Trophoblast cell (in vitro differentiated cells and primary cell): ENCODE results near the gene CAVIN3.
"Not testable (repeated sequence)": the region's sequence is repeated elsewhere in the genome, so short reads cannot be mapped to it uniquely, and the experiment has no call there.

ENCODE experiments used
- DNase-seq, 2 donors: peaks; one replicate each; pipeline ENCODE4 v3.0.0-alpha.2; 2016
- H2AFZ ChIP-seq: 2 replicates; pipeline ENCODE4 v1.6.1; 2013; ENCODE audit warnings: low read length, moderate library complexity, mild to moderate bottlenecking; ENCODE audit not compliant: insufficient read depth, poor library complexity
- H2AK5ac ChIP-seq: 2 replicates; pipeline ENCODE4 v1.6.1; 2013; ENCODE audit warnings: mild to moderate bottlenecking, low read length
- H2BK120ac ChIP-seq: 2 replicates; pipeline ENCODE4 v1.6.1; 2013; ENCODE audit warnings: low read length, mild to moderate bottlenecking, moderate library complexity; ENCODE audit not compliant: insufficient read depth, poor library complexity
- H2BK12ac ChIP-seq: 2 replicates; pipeline ENCODE4 v1.6.1; 2013; ENCODE audit warnings: mild to moderate bottlenecking, low read length, moderate library complexity
- H2BK5ac ChIP-seq: 2 replicates; pipeline ENCODE4 v1.6.1; 2013; ENCODE audit warnings: low read length, low read depth, moderate library complexity, mild to moderate bottlenecking; ENCODE audit not compliant: poor library complexity
- H3K14ac ChIP-seq: 2 replicates; pipeline ENCODE4 v1.6.1; 2013; ENCODE audit warnings: mild to moderate bottlenecking, low read length
- H3K18ac ChIP-seq: 2 replicates; pipeline ENCODE4 v1.6.1; 2013; ENCODE audit warnings: mild to moderate bottlenecking, low read length
- H3K23ac ChIP-seq: 2 replicates; pipeline ENCODE4 v1.6.1; 2013; ENCODE audit warnings: low read length
- H3K27ac ChIP-seq: 2 replicates; pipeline ENCODE4 v1.5.1; 2013; ENCODE audit warnings: low read depth, mild to moderate bottlenecking, inconsistent platforms, low read length, moderate library complexity
- H3K27me3 ChIP-seq: 2 replicates; pipeline ENCODE4 v1.6.1; 2013; ENCODE audit warnings: inconsistent platforms, mild to moderate bottlenecking, low read length, moderate library complexity; ENCODE audit not compliant: insufficient read depth
- H3K36me3 ChIP-seq, 2 experiments: 1 replicate in 1 of 2; 2 replicates in 1 of 2; pipeline ENCODE4 v1.6.1; 2013; ENCODE audit warnings: low read length in 2 of 2, mild to moderate bottlenecking in 2 of 2, moderate library complexity in 1 of 2; ENCODE audit not compliant: insufficient read depth in 2 of 2, control insufficient read depth in 1 of 2
- H3K4ac ChIP-seq: 2 replicates; pipeline ENCODE4 v1.6.1; 2013; ENCODE audit warnings: low read depth, mild to moderate bottlenecking, low read length, moderate library complexity
- H3K4me1 ChIP-seq, 2 experiments: 1 replicate in 1 of 2; 2 replicates in 1 of 2; pipeline ENCODE4 v1.6.1; 2013; ENCODE audit warnings: low read length in 2 of 2, mild to moderate bottlenecking in 2 of 2, moderate library complexity in 1 of 2; ENCODE audit not compliant: insufficient read depth in 2 of 2, control insufficient read depth in 1 of 2
- H3K4me2 ChIP-seq: 2 replicates; pipeline ENCODE4 v1.6.1; 2013; ENCODE audit warnings: inconsistent platforms, mild to moderate bottlenecking, low read length, moderate library complexity
- H3K4me3 ChIP-seq: 2 replicates; pipeline ENCODE4 v1.5.1; 2013; ENCODE audit warnings: mild to moderate bottlenecking, low read depth, low read length, inconsistent platforms
- H3K79me1 ChIP-seq: one replicate; pipeline ENCODE4 v1.6.1; 2013; ENCODE audit warnings: low read length
- H3K79me2 ChIP-seq: 2 replicates; pipeline ENCODE4 v1.6.1; 2013; ENCODE audit warnings: low read length, mild to moderate bottlenecking; ENCODE audit not compliant: control insufficient read depth, insufficient read depth, poor library complexity
- H3K9ac ChIP-seq: 2 replicates; pipeline ENCODE4 v1.6.1; 2013; ENCODE audit warnings: mild to moderate bottlenecking, low read length
- H3K9me3 ChIP-seq: 2 replicates; pipeline ENCODE4 v1.6.1; 2013; ENCODE audit warnings: low read depth, mild to moderate bottlenecking, control low read depth, inconsistent platforms, low read length; ENCODE audit not compliant: insufficient read depth
- H4K12ac ChIP-seq: 2 replicates; pipeline ENCODE4 v1.6.1; 2013; ENCODE audit warnings: low read depth, mild to moderate bottlenecking, low read length, moderate library complexity
- H4K8ac ChIP-seq: 2 replicates; pipeline ENCODE4 v1.6.1; 2013; ENCODE audit warnings: low read depth, mild to moderate bottlenecking, low read length, moderate library complexity
- H4K91ac ChIP-seq: one replicate; pipeline ENCODE4 v1.6.1; 2013; ENCODE audit warnings: low read depth, mild to moderate bottlenecking, low read length, moderate library complexity
- WGBS: extraction: QIAGEN DNeasy Blood & Tissue Kit; methylation state at CpG from one replicate; pipeline ENCODE4 v1.1.7; 2013; ENCODE audit warnings: missing lambda C conversion rate; ENCODE audit not compliant: insufficient read length, insufficient coverage; ENCODE audit errors: extremely low coverage; 5-methylcytosine and 5-hydroxymethylcytosine counted together

Gene CAVIN3

DNA sequence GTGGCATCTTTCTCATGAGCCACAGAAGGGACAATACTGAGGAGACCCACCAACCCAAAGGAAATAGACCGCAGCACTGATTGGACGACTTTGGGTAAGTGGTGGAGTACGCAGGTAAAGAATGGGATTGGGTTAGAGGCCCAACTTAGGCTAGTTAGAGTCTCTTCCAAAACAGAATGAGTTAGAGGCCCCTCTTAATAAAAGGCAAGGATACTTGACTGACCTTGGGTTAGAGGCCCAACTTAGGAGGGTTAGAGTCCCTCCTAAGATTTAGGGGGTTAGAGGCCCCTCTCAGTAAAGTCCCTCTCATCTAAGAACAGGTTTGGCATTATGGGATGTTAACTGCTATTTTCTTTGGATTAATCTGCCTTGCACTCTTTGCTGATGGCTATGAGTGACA is 36.1 kb downstream of the CAVIN3 start:
- no peak overlapping the region for H2AK5ac ChIP-seq
- H4K12ac ChIP-seq: no peak overlapping the region
- whole genome bisulfite sequencing: no CpG with 5 or more reads among the region's 3 CpGs
- peak overlapping the region; percentile 14 for H4K8ac ChIP-seq
- H3K4me1 ChIP-seq: peaks cover 12 to 14% of the 10 kb centered on the region in 2 experiments
- H3K9me3 ChIP-seq: no peaks in the 10 kb centered on the region
- no peak overlapping the region for H3K4ac ChIP-seq
- peaks cover 1% of the 10 kb centered on the region for H3K79me2 ChIP-seq
- H3K18ac ChIP-seq: no peak overlapping the region
- H3K9ac ChIP-seq: no peak overlapping the region
- H4K91ac ChIP-seq: peak overlapping the region; percentile 56
- no peaks in the 10 kb centered on the region for H3K36me3 ChIP-seq
- H3K27me3 ChIP-seq: no peaks in the 10 kb centered on the region
- H2AFZ ChIP-seq: no peak overlapping the region
- H3K27ac ChIP-seq: no peak overlapping the region
- H3K4me3 ChIP-seq: no peak overlapping the region
- no peak overlapping the region for H3K4me2 ChIP-seq
- no peak overlapping the region for H3K14ac ChIP-seq
- no peak overlapping the region for H3K23ac ChIP-seq
- no peak for DNase-seq
- H2BK120ac ChIP-seq: peak overlapping the region; percentile 71
- peak overlapping the region; percentile 71 for H2BK5ac ChIP-seq
- H2BK12ac ChIP-seq: peak overlapping the region; percentile 74
- H3K79me1 ChIP-seq: peaks cover 14% of the 10 kb centered on the region

- H3K4ac ChIP-seq: no peak overlapping the region
- no peak overlapping the region for H4K8ac ChIP-seq
- peaks cover 1% of the 10 kb centered on the region for H3K79me2 ChIP-seq
- no peaks in the 10 kb centered on the region for H3K9me3 ChIP-seq
- H3K4me1 ChIP-seq: peaks cover 10 to 11% of the 10 kb centered on the region in 2 experiments
- peak overlapping the region; percentile 91 for H2BK12ac ChIP-seq
- DNase-seq: peak in 1 of 2 donors; percentile 7
- H3K27me3 ChIP-seq: no peaks in the 10 kb centered on the region
- no peak overlapping the region for H3K27ac ChIP-seq
- no CpG with 5 or more reads among the region's 4 CpGs for WGBS
- peak overlapping the region; percentile 84 for H2AK5ac ChIP-seq
- peaks cover 9% of the 10 kb centered on the region for H3K79me1 ChIP-seq
- no peak overlapping the region for H3K14ac ChIP-seq
- no peak overlapping the region for H2AFZ ChIP-seq
- no peak overlapping the region for H3K4me3 ChIP-seq
- H3K36me3 ChIP-seq: no peaks in the 10 kb centered on the region
- H3K4me2 ChIP-seq: no peak overlapping the region
- H3K9ac ChIP-seq: no peak overlapping the region
- no peak overlapping the region for H2BK5ac ChIP-seq
- no peak overlapping the region for H3K18ac ChIP-seq
- H3K23ac ChIP-seq: no peak overlapping the region
- H4K91ac ChIP-seq: peak overlapping the region; percentile 68
- no peak overlapping the region for H4K12ac ChIP-seq
- H2BK120ac ChIP-seq: peak overlapping the region; percentile 69
Observed at GRCh38 chr11:6283453-6284023, 36.8 kb downstream of the CAVIN3 start.

- H2AFZ ChIP-seq, H3K9ac ChIP-seq, H3K14ac ChIP-seq, H4K91ac ChIP-seq, H4K8ac ChIP-seq, DNase-seq, H3K9me3 ChIP-seq, H3K4ac ChIP-seq, H3K4me3 ChIP-seq, H3K79me2 ChIP-seq, H3K4me2 ChIP-seq, H3K18ac ChIP-seq, H3K36me3 ChIP-seq, H3K4me1 ChIP-seq, H3K79me1 ChIP-seq, H3K27me3 ChIP-seq, H2BK5ac ChIP-seq, H3K23ac ChIP-seq, H2AK5ac ChIP-seq, H3K27ac ChIP-seq, H4K12ac ChIP-seq, H2BK120ac ChIP-seq: not testable (repeated sequence)
- no CpG with 5 or more reads among the region's 7 CpGs for WGBS
- peak overlapping the region; percentile 3 for H2BK12ac ChIP-seq
Observed at GRCh38 chr11:6280809-6281208, 39.5 kb downstream of the CAVIN3 start.

DNA sequence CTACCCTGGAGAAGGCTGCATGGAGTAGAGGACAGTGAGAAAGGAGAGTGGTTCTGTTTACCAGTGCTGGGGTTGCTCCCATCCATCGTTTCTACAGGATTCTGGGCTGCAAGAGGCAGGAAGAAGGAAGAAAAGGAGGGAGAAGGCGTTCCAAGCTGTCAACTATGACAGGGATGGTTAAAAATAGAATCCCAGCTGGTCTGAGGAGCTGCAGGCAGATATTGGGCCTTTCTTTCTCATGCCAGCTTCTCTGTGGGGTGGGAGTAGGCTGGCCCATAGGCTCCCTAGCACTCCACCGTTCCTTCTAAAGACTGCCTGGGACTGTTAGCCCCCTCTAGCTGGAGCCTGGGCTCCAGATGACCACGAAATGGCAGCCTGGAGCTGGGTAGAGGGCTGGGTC is 47.1 kb downstream of the CAVIN3 start:
- H2BK12ac ChIP-seq: no peak overlapping the region
- H4K8ac ChIP-seq: no peak overlapping the region
- no peaks in the 10 kb centered on the region for H3K9me3 ChIP-seq
- no peak overlapping the region for H3K18ac ChIP-seq
- no peak overlapping the region for H3K4ac ChIP-seq
- H2BK120ac ChIP-seq: no peak overlapping the region
- no peak overlapping the region for H3K14ac ChIP-seq
- H3K4me1 ChIP-seq: no peaks in the 10 kb centered on the region
- H4K12ac ChIP-seq: no peak overlapping the region
- DNase-seq: no peak
- H3K4me2 ChIP-seq: no peak overlapping the region
- no peak overlapping the region for H3K4me3 ChIP-seq
- peaks cover 9 to 13% of the 10 kb centered on the region in 2 experiments for H3K36me3 ChIP-seq
- H3K79me1 ChIP-seq: no peaks in the 10 kb centered on the region
- no peaks in the 10 kb centered on the region for H3K79me2 ChIP-seq
- H2AFZ ChIP-seq: no peak overlapping the region
- H3K27me3 ChIP-seq: no peaks in the 10 kb centered on the region
- WGBS: no CpG with 5 or more reads among the region's 4 CpGs
- no peak overlapping the region for H3K23ac ChIP-seq
- no peak overlapping the region for H4K91ac ChIP-seq
- H3K27ac ChIP-seq: no peak overlapping the region
- H2BK5ac ChIP-seq: no peak overlapping the region
- no peak overlapping the region for H3K9ac ChIP-seq
- H2AK5ac ChIP-seq: no peak overlapping the region
